ENCODE results near the gene CPNE6. TPM values are rescaled to one million over a fixed set of nuclear protein-coding genes. Genes with fewer than 3 reads are reported as not detected.

The CPNE6 gene
- total RNA-seq, 1 experiment from 2014 or later: not detected

DNA sequence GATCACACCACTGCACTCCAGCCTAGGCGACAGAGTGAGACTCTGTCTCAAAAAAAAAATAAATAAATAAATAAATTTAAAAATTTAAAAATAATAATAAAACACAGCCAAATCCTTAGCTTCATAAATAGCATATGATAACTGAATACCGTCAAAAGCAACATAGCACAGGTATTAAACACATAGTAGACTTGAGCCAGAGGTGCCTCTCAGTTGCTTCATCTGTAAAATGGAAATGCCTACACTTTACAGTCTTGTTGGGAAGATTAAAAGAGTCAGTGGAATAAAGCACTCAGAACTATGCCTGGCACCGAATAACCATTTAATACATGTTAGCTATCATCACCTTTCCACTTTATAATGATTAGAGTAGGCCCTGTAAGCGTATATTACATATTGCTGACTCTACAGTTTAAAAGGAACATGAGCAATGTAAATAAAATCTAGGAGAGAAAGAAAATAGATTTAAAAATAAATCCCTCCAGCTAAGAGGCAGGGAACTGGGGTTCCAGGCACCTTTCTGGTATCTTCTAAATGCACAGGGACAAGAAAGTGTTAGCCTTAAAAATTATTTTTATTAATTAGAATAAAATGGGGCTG, 35.4 kb downstream of the CPNE6 start:
- Histone ChIP-seq H3K79me2 (ENCODE audit: low read depth) (no peaks in the 10 kb centered on the region), H3K4me2 (no peak overlapping the region), H3K4me1 (replicated peaks; ENCODE audit: insufficient read depth) (peaks cover 21% of the 10 kb centered on the region), H3K9me2 (ENCODE audit: insufficient read depth) (no peaks in the 10 kb centered on the region), H3K27me3 (ENCODE audit: insufficient read depth, low read depth) (no peaks in the 10 kb centered on the region), H3K4me3 (no peak overlapping the region), H4K20me1 (ENCODE audit: insufficient read depth) (no peaks in the 10 kb centered on the region), H3K9me3 (ENCODE audit: insufficient read depth, low read depth) (no peaks in the 10 kb centered on the region), H3K36me3 (ENCODE audit: low read depth) (no peaks in the 10 kb centered on the region), H2AFZ (no peak overlapping the region), H3F3A (ENCODE audit: insufficient read depth, low read depth) (peaks cover 11% of the 10 kb centered on the region), H3K27ac (no peak overlapping the region)
- BruUV-seq (replicated peaks): no TSS peak
- CTCF ChIA-PET: no interaction called here
- no peak for DNase-seq
- POLR2A ChIA-PET (ENCODE audit: unreplicated experiment): no interaction called here
- TF ChIP-seq, protein P1, sequence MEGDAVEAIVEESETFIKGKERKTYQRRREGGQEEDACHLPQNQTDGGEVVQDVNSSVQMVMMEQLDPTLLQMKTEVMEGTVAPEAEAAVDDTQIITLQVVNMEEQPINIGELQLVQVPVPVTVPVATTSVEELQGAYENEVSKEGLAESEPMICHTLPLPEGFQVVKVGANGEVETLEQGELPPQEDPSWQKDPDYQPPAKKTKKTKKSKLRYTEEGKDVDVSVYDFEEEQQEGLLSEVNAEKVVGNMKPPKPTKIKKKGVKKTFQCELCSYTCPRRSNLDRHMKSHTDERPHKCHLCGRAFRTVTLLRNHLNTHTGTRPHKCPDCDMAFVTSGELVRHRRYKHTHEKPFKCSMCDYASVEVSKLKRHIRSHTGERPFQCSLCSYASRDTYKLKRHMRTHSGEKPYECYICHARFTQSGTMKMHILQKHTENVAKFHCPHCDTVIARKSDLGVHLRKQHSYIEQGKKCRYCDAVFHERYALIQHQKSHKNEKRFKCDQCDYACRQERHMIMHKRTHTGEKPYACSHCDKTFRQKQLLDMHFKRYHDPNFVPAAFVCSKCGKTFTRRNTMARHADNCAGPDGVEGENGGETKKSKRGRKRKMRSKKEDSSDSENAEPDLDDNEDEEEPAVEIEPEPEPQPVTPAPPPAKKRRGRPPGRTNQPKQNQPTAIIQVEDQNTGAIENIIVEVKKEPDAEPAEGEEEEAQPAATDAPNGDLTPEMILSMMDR (conservative IDR thresholded peaks at IDR 0.05): no peak
- no peak for TF ChIP-seq EZH2 (IDR thresholded peaks at IDR 0.05; ENCODE audit: low read depth)
- intact Hi-C loops (cut with micrococcal nuclease; ENCODE audit: unreplicated experiment): no loop called here

DNA sequence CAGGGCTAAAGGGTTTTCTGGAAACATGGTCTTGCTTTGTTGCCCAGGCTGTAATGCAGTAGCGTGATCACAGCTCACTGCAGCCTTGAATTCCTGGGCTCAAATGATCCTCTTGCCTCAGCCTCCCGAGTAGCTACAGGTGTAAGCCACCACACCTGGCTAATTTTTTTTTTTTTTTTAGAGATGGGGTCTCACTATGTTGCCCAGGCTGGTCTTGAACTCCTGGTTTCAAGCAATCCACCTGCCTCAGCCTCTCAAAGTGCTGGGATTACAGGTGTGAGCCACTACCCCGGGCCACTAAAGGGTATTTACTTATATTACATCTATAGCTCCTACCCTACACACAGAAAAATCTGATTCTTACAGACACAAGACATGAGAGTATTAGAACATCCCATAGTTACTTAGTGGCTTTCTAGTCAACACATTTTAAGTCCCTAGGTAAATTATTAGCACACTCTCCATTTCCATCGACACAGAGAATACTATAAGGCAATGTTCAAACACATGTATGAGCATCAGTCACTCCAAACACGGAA, 37.0 kb downstream of the CPNE6 start:
- H3K9me3 ChIP-seq (ENCODE audit: insufficient read depth, low read depth): no peaks in the 10 kb centered on the region
- no peak for TF ChIP-seq EZH2 (IDR thresholded peaks at IDR 0.05; ENCODE audit: low read depth)
- TF ChIP-seq, protein P1 (conservative IDR thresholded peaks at IDR 0.05): no peak
- peaks cover 21% of the 10 kb centered on the region for H3K4me1 ChIP-seq (replicated peaks; ENCODE audit: insufficient read depth)
- H3K4me2 ChIP-seq: no peak overlapping the region
- intact Hi-C loops (cut with micrococcal nuclease; ENCODE audit: unreplicated experiment): loop anchor here (1.0 to 2.0 kb wide), 2 partner anchors 50 to 94 kb away; no protein-coding TSS in a partner anchor
- no TSS peak for BruUV-seq (replicated peaks)
- H3K9me2 ChIP-seq (ENCODE audit: insufficient read depth): no peaks in the 10 kb centered on the region
- DNase-seq: no peak
- peaks cover 14% of the 10 kb centered on the region for H3F3A ChIP-seq (ENCODE audit: insufficient read depth, low read depth)
- H3K36me3 ChIP-seq (ENCODE audit: low read depth): no peaks in the 10 kb centered on the region
- no peak overlapping the region for H2AFZ ChIP-seq
- H4K20me1 ChIP-seq (ENCODE audit: insufficient read depth): no peaks in the 10 kb centered on the region
- no peaks in the 10 kb centered on the region for H3K27me3 ChIP-seq (ENCODE audit: insufficient read depth, low read depth)
- no peak overlapping the region for H3K4me3 ChIP-seq
- ChIA-PET POLR2A (ENCODE audit: unreplicated experiment) (interaction anchor here (0.6 to 0.7 kb wide), 2 partner anchors 14 to 27 kb away, joined by 3 to 4 read pairs; partner anchors contain the start of gene PSME1), CTCF (interaction anchor here (0.6 to 1.9 kb wide), 11 partner anchors 13 to 475 kb away, joined by 3 to 25 read pairs (median 4); partner anchors contain the start of genes IRF9, PCK2 and RNF31)
- H3K79me2 ChIP-seq (ENCODE audit: low read depth): no peaks in the 10 kb centered on the region
- H3K27ac ChIP-seq: no peak overlapping the region

DNA sequence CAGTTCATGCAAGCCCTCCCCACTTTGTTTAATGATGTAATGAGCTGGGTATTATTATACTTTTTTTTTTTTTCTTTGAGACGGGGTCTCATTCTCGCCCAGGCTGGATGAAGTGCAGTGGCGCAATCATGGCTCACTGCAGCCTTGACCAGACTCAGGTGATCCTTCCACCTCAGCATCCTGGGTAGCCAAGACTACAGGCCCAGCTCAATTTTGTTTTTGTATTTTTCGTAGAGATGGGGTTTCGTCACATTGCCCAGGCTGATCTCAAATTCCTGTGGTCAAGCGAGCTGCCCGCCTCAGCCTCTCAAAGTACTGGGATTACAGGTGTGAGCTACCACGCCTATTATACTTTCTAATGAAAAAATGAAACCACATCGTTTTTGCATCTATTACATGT, 38.7 kb downstream of the CPNE6 start:
- H3K36me3 ChIP-seq (ENCODE audit: low read depth): no peaks in the 10 kb centered on the region
- peaks cover 23% of the 10 kb centered on the region for H3F3A ChIP-seq (ENCODE audit: insufficient read depth, low read depth)
- no TSS peak for BruUV-seq (replicated peaks)
- POLR2A ChIA-PET (ENCODE audit: unreplicated experiment): interaction anchor here (0.7 to 0.8 kb wide), 2 partner anchors 26 to 36 kb away, joined by 4 to 5 read pairs; partner anchors contain the start of gene PSME1
- H3K4me2 ChIP-seq: peak overlapping the region; percentile 51; the same call in 1 of the 2 replicates
- DNase-seq: peak; percentile 43 to 62
- no peaks in the 10 kb centered on the region for H3K9me2 ChIP-seq (ENCODE audit: insufficient read depth)
- no peaks in the 10 kb centered on the region for H3K27me3 ChIP-seq (ENCODE audit: insufficient read depth, low read depth)
- no peak overlapping the region for H2AFZ ChIP-seq
- CTCF ChIA-PET: interaction anchor here (0.6 to 1.6 kb wide), 5 partner anchors 15 to 321 kb away, joined by 3 to 13 read pairs (median 3); partner anchors contain the start of gene IRF9
- H3K27ac ChIP-seq: no peak overlapping the region
- TF ChIP-seq, protein P1 (conservative IDR thresholded peaks at IDR 0.05): no peak
- TF ChIP-seq EZH2 (IDR thresholded peaks at IDR 0.05; ENCODE audit: low read depth): no peak
- no peak overlapping the region for H3K4me3 ChIP-seq
- no peaks in the 10 kb centered on the region for H3K9me3 ChIP-seq (ENCODE audit: insufficient read depth, low read depth)
- no peaks in the 10 kb centered on the region for H3K79me2 ChIP-seq (ENCODE audit: low read depth)
- no peaks in the 10 kb centered on the region for H4K20me1 ChIP-seq (ENCODE audit: insufficient read depth)
- peaks cover 21% of the 10 kb centered on the region for H3K4me1 ChIP-seq (replicated peaks; ENCODE audit: insufficient read depth)
- intact Hi-C loops (cut with micrococcal nuclease; ENCODE audit: unreplicated experiment): loop anchor here (1.0 kb wide), 1 partner anchor 16 kb away; the partner anchor contains the start of gene PCK2
